KMS-11 (cell line): ENCODE measurements around the gene PMVK.

Experiments used
- H2AFZ ChIP-seq: fragments of 200-600 bp; sonication (generic); 2 replicates; pipeline ENCODE4 v1.6.1; 2016; ENCODE audit warnings: antibody characterized with exemption, mixed run types, low read depth
- H3K27ac ChIP-seq: fragments of 200-600 bp; sonication (generic); 2 replicates; pipeline ENCODE4 v1.6.1; 2016; ENCODE audit warnings: mild to moderate bottlenecking, mixed run types
- H3K27me3 ChIP-seq: fragments of 200-600 bp; sonication (generic); 2 replicates; pipeline ENCODE4 v1.6.1; 2017; ENCODE audit warnings: mild to moderate bottlenecking, low read depth, mixed run types, moderate library complexity; ENCODE audit not compliant: insufficient read depth
- H3K36me3 ChIP-seq: fragments of 200-600 bp; sonication (generic); 2 replicates; pipeline ENCODE4 v1.6.1; 2017; ENCODE audit warnings: mild to moderate bottlenecking, mixed run types; ENCODE audit not compliant: insufficient read depth
- H3K4me1 ChIP-seq: fragments of 200-600 bp; sonication (generic); 2 replicates; pipeline ENCODE4 v1.6.1; 2016; ENCODE audit warnings: mild to moderate bottlenecking, low read depth, mixed run types; ENCODE audit not compliant: poor library complexity, severe bottlenecking
- H3K4me2 ChIP-seq: fragments of 200-600 bp; sonication (generic); 2 replicates; pipeline ENCODE4 v1.7.0; 2016; ENCODE audit warnings: mild to moderate bottlenecking, mixed run types
- H3K4me3 ChIP-seq: fragments of 200-600 bp; sonication (generic); IDR thresholded peaks from 2 replicates; pipeline ENCODE4 v1.6.1; 2017; ENCODE audit warnings: low read depth, low read length, mixed read lengths; ENCODE audit not compliant: insufficient read depth
- H3K79me2 ChIP-seq: fragments of 200-600 bp; sonication (generic); 2 replicates; pipeline ENCODE4 v1.6.1; 2016; ENCODE audit warnings: low read depth, mixed run types; ENCODE audit not compliant: insufficient read depth
- H3K9ac ChIP-seq: fragments of 200-600 bp; sonication (generic); 2 replicates; pipeline ENCODE4 v1.6.1; 2016; ENCODE audit warnings: mild to moderate bottlenecking, mixed run types
- H4K20me1 ChIP-seq: fragments of 200-600 bp; sonication (generic); 2 replicates; pipeline ENCODE4 v1.6.1; 2016; ENCODE audit warnings: mild to moderate bottlenecking, mixed run types; ENCODE audit not compliant: insufficient read depth
- TF ChIP-seq, protein P1 (sequence below): fragments of 200-600 bp; sonication (generic); conservative IDR thresholded peaks from 2 replicates; pipeline ENCODE4 v1.6.1; 2017; ENCODE audit warnings: low read depth, mild to moderate bottlenecking, antibody characterized with exemption, low read length, moderate library complexity, mixed read lengths

Gene PMVK

DNA sequence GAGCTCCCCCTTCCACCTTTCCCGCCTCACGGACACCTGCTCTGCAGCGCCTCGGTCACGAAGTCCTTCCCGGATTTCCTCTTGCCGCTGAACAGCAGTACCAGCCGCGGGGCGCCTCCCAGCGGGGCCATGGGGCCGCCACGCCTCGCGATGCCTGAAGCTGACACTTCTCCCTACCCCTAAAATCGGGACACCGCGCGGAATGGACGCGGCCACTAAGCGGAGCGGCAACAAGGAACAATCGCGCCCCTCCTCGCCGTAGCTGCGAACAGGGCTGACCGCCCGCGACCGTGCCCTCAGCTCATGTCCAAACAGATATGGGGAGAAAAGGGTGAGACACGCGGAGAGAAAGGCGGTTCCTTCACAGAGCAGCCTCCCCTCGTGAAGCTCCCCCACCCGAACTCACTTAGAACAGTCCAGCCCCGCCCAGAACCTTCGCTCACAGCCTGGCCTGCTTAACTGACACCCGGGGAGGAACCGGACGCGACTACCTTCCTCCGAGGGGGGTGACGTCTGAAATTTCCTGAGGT, at the start of gene PMVK:
Gene PMVK (minus strand): TSS at position 165 of the 530 bp plus-strand sequence. CDS start 34 bp downstream, at position 131.
- H3K4me1 ChIP-seq, result peaks cover 58% of the 10 kb centered on the region
- peak within 1 kb of the TSS; percentile 56 for H2AFZ ChIP-seq
- H3K27ac ChIP-seq, result peak within 1 kb of the TSS; percentile 84
- peak within 1 kb of the TSS; percentile 86 for H3K9ac ChIP-seq
- peak within 1 kb of the TSS; percentile 98 for H3K4me3 ChIP-seq
- H3K36me3 ChIP-seq, result no peaks in the 10 kb centered on the region
- TF ChIP-seq, protein P1, sequence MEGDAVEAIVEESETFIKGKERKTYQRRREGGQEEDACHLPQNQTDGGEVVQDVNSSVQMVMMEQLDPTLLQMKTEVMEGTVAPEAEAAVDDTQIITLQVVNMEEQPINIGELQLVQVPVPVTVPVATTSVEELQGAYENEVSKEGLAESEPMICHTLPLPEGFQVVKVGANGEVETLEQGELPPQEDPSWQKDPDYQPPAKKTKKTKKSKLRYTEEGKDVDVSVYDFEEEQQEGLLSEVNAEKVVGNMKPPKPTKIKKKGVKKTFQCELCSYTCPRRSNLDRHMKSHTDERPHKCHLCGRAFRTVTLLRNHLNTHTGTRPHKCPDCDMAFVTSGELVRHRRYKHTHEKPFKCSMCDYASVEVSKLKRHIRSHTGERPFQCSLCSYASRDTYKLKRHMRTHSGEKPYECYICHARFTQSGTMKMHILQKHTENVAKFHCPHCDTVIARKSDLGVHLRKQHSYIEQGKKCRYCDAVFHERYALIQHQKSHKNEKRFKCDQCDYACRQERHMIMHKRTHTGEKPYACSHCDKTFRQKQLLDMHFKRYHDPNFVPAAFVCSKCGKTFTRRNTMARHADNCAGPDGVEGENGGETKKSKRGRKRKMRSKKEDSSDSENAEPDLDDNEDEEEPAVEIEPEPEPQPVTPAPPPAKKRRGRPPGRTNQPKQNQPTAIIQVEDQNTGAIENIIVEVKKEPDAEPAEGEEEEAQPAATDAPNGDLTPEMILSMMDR, result peak; percentile 82
- H3K79me2 ChIP-seq, result peaks cover 27% of the 10 kb centered on the region
- no peaks in the 10 kb centered on the region for H3K27me3 ChIP-seq
- H3K4me2 ChIP-seq, result peak within 1 kb of the TSS; percentile 86
- H4K20me1 ChIP-seq, result no peaks in the 10 kb centered on the region

DNA sequence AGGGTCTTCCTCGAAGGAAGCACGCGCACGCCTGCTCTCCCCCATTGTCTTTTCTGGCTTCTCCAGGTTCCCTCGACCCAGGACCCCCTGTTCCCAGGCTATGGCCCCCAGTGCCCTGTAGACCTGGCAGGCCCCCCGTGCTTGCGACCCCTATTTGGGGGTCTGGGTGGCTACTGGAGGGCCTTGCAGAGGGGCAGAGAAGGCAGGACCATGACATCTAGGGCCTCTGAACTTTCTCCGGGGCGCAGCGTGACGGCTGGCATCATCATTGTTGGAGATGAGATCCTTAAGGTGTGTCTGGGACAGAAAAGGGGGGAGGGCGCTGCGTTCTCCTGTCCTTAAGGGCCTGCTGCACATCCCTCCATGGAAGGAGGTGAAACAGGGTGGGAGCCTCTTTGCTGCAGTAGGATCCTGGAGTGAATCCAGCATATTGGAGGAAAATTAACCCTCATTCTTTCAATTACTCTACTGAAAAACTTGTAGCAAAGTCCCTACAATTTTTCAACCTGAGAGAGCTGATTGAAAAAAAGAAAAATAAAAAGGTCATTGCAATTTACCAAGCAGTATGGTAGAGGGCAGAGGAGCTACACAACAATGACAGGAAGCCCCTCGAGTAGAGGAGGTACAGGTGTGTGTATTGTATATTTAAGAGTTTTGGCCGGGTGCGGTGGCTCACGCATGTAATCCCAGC, 47.4 kb upstream of the PMVK start:
- TF ChIP-seq, protein P1, result no peak
- Histone ChIP-seq H3K9ac (peak overlapping the region; percentile 51), H3K4me1 (peaks cover 26% of the 10 kb centered on the region), H3K36me3 (peaks cover 21% of the 10 kb centered on the region; the same call in 1 of the 2 replicates), H3K4me3 (peak overlapping the region; percentile 98), H4K20me1 (no peaks in the 10 kb centered on the region), H3K4me2 (peak overlapping the region; percentile 99), H3K27ac (peak overlapping the region; percentile 31), H3K79me2 (peaks cover 85% of the 10 kb centered on the region), H3K27me3 (no peaks in the 10 kb centered on the region), H2AFZ (peak overlapping the region; percentile 16; the same call in 1 of the 2 replicates)

DNA sequence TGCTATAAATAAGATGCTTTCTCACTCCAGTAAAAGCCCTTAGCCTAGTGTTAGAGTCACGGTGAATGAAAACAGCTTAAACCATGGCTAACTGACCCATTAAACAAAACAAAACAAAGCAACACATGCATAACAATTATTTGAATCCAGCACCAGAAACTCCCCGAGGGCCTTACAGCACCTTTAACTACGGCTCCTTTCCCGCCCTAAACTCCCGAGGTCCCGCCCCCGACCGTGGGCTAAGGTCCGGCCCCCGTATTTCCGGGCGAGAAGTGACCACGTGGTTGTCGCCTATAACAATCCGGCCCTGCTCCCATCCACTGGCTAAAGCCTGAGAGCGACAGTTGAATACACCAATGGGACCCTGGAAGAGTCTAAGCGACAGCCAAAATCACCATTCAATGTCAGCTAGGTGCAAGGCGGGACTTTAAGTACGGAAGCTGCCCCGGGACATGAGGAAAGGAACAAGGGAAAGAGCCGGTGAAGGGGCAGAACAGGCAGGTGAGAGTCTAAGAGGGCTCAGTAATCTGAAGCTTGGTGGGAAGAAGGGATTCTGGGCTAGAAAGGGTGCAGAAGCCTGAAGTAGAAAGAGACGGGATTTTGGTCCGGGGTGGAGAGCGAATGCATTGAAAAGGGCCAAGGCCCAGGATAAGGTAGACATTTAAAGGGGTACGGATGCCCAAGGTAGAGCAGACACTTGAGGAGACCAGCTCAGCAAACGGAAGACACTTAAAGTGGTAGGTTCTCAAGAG, 46.6 kb upstream of the PMVK start, which contains the start of gene FLAD1:
Gene FLAD1 (plus strand): TSS at position 448 of the 752 bp plus-strand sequence. CDS start 351 bp downstream, outside the sequence.
- Histone ChIP-seq H3K27ac (peak within 1 kb of the TSS; percentile 38), H3K9ac (peak within 1 kb of the TSS; percentile 51), H3K4me2 (peak within 1 kb of the TSS; percentile 99), H3K79me2 (peaks cover 81% of the 10 kb centered on the region), H2AFZ (peak within 1 kb of the TSS; percentile 47), H3K36me3 (peaks cover 15% of the 10 kb centered on the region; the same call in 1 of the 2 replicates), H3K27me3 (no peaks in the 10 kb centered on the region), H3K4me3 (peak within 1 kb of the TSS; percentile 98), H3K4me1 (peaks cover 28% of the 10 kb centered on the region), H4K20me1 (no peaks in the 10 kb centered on the region)
- TF ChIP-seq, protein P1, result no peak

DNA sequence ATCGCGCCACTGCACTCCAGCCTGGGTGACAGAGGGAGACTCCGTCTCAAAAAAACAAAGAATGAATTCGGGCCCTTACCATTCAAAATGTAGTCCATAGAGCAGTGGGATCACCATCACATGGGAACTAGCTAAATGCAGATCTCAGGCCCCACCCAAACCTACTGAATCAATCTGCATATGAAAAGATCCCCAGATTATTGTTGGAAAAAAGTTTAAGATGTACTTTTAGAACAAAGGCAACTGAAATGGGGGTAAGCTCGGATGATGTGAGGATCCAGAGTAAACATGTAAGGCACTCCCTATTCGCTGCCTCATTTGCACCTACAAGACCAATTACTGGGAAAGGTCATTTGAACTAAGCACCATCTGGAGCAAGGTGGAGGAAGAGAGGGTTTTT, 45.8 kb upstream of the PMVK start:
- Histone ChIP-seq H2AFZ (peak overlapping the region; percentile 47), H3K79me2 (peaks cover 83% of the 10 kb centered on the region)

More for the DNA sequence above, 45.8 kb upstream of the PMVK start:
- Histone ChIP-seq H3K9ac (peak overlapping the region; percentile 51; the same call in 1 of the 2 replicates), H3K4me3 (peak overlapping the region; percentile 95), H3K36me3 (peaks cover 19% of the 10 kb centered on the region; the same call in 1 of the 2 replicates), H3K4me1 (peaks cover 35% of the 10 kb centered on the region), H3K27ac (peak overlapping the region; percentile 38; the same call in 1 of the 2 replicates), H3K27me3 (no peaks in the 10 kb centered on the region), H3K4me2 (peak overlapping the region; percentile 70), H4K20me1 (no peaks in the 10 kb centered on the region)
- TF ChIP-seq, protein P1, result no peak
